Liver (tissue), 9 donors: ENCODE measurements around the gene RNF31. TPM values are rescaled to one million over a fixed set of nuclear protein-coding genes. Genes with fewer than 3 reads are reported as not detected.

ENCODE experiments used
- DNase-seq: peaks from one replicate; pipeline ENCODE4 v3.0.0-alpha.2; 2017; ENCODE audit warnings: low spot score
- H3K27ac ChIP-seq, 2 donors: one replicate each; pipeline ENCODE4 v1.7.0; 2013; ENCODE audit warnings: inconsistent platforms in 2 of 2, low read length in 2 of 2, control low read depth in 1 of 2, low read depth in 1 of 2, mild to moderate bottlenecking in 1 of 2
- H3K27me3 ChIP-seq, 4 donors: one replicate each; pipeline versions ENCODE4 v1.6.1 to v1.7.0; 2013; ENCODE audit warnings: low read length in 3 of 4, inconsistent platforms in 1 of 4, mild to moderate bottlenecking in 1 of 4, moderate library complexity in 1 of 4; ENCODE audit not compliant: control insufficient read depth in 4 of 4, insufficient read depth in 4 of 4
- H3K36me3 ChIP-seq, 4 donors: one replicate each; pipeline versions ENCODE4 v1.6.1 to v1.7.0; 2013; ENCODE audit warnings: low read length in 3 of 4, mild to moderate bottlenecking in 3 of 4, low read depth in 1 of 4, moderate library complexity in 1 of 4; ENCODE audit not compliant: control insufficient read depth in 4 of 4, insufficient read depth in 3 of 4
- H3K4me1 ChIP-seq, 4 donors: one replicate each; pipeline versions ENCODE4 v1.6.1 to v1.7.0; 2013; ENCODE audit warnings: low read length in 3 of 4, mild to moderate bottlenecking in 3 of 4, moderate library complexity in 1 of 4; ENCODE audit not compliant: control insufficient read depth in 4 of 4, insufficient read depth in 4 of 4
- H3K4me3 ChIP-seq, 3 donors: one replicate each; pipeline versions ENCODE4 v1.6.1 to v1.7.0; 2013; ENCODE audit warnings: low read length in 3 of 3, control low read depth in 1 of 3, low read depth in 1 of 3, mild to moderate bottlenecking in 1 of 3
- H3K9ac ChIP-seq, 2 donors: one replicate each; pipeline ENCODE4 v1.7.0; 2013; ENCODE audit warnings: low read length in 2 of 2, mild to moderate bottlenecking in 2 of 2, moderate library complexity in 2 of 2, control low read depth in 1 of 2, low read depth in 1 of 2
- H3K9me3 ChIP-seq, 4 donors: one replicate each; pipeline versions ENCODE4 v1.6.1 to v1.7.0; 2013; ENCODE audit warnings: low read length in 3 of 4; ENCODE audit not compliant: control insufficient read depth in 4 of 4
- EGR1 ChIP-seq, 2 donors: IDR thresholded peaks; 2 replicates each; pipeline ENCODE4 v1.6.1; 2016 to 2018; ENCODE audit warnings: antibody characterized with exemption in 2 of 2, low read depth in 2 of 2
- FOXA1 ChIP-seq: IDR thresholded peaks from 2 replicates; pipeline ENCODE4 v1.6.1; 2016; ENCODE audit warnings: antibody characterized with exemption
- FOXA2 ChIP-seq: IDR thresholded peaks from 2 replicates; pipeline ENCODE4 v1.6.1; 2016; ENCODE audit warnings: antibody characterized with exemption
- GABPA ChIP-seq, 2 donors: IDR thresholded peaks in 1 of 2; conservative IDR thresholded peaks in 1 of 2; 2 replicates each; pipeline ENCODE4 v1.6.1; 2016; ENCODE audit warnings: antibody characterized with exemption in 2 of 2, mild to moderate bottlenecking in 1 of 2, moderate library complexity in 1 of 2
- HNF4A ChIP-seq, 2 donors: conservative IDR thresholded peaks; 2 replicates each; pipeline ENCODE4 v1.6.1; 2016; ENCODE audit warnings: antibody characterized with exemption in 2 of 2, mild to moderate bottlenecking in 2 of 2
- HNF4G ChIP-seq: IDR thresholded peaks from 2 replicates; pipeline ENCODE4 v1.6.1; 2016; ENCODE audit warnings: antibody characterized with exemption
- JUND ChIP-seq, 2 donors: IDR thresholded peaks; 2 replicates each; pipeline ENCODE4 v1.6.1; 2016; ENCODE audit warnings: antibody characterized with exemption in 2 of 2
- NR2F2 ChIP-seq: IDR thresholded peaks from 2 replicates; pipeline ENCODE4 v1.6.1; 2016; ENCODE audit warnings: antibody characterized with exemption
- RAD21 ChIP-seq, 2 donors: IDR thresholded peaks; 2 replicates each; pipeline ENCODE4 v1.6.1; 2016; ENCODE audit warnings: antibody characterized with exemption in 2 of 2, mild to moderate bottlenecking in 2 of 2
- RXRA ChIP-seq, 2 donors: IDR thresholded peaks; 2 replicates each; pipeline ENCODE4 v1.6.1; 2017 to 2018; ENCODE audit warnings: antibody characterized with exemption in 2 of 2, mild to moderate bottlenecking in 1 of 2
- SP1 ChIP-seq: IDR thresholded peaks from 2 replicates; pipeline ENCODE4 v1.6.1; 2018; ENCODE audit warnings: antibody characterized with exemption, mild to moderate bottlenecking
- TAF1 ChIP-seq: conservative IDR thresholded peaks from 2 replicates; pipeline ENCODE4 v1.6.1; 2016; ENCODE audit warnings: antibody characterized with exemption, mild to moderate bottlenecking
- YY1 ChIP-seq: IDR thresholded peaks from 2 replicates; pipeline ENCODE4 v1.6.1; 2016; ENCODE audit warnings: antibody characterized with exemption, mild to moderate bottlenecking
- WGBS: extraction: QIAGEN DNeasy Blood & Tissue Kit; methylation state at CpG from one replicate; pipeline ENCODE4 v1.1.7; 2013; 5-methylcytosine and 5-hydroxymethylcytosine counted together
- polyA plus RNA-seq, 2 donors: library from polyadenylated mRNA; stranded (reverse) in 1 of 2; unstranded in 1 of 2; fragments of 200-250 nt in 1 of 2; fragments of >200 nt in 1 of 2; fragmentation: Nextera tagmentation in 1 of 2; extraction: Ambion mirVana in 1 of 2; gene quantifications; one replicate each; pipeline versions ENCODE4 v1.2.1 to v1.2.3, GENCODE V29; 2013 to 2015
- total RNA-seq, 2 donors: library from RNA; depleted of rRNA; stranded (reverse); fragments of >200 nt; gene quantifications; one replicate each; pipeline ENCODE4 v1.2.3, GENCODE V29; 2014
- TF ChIP-seq, protein P1 (sequence below): IDR thresholded peaks from 2 replicates; pipeline ENCODE4 v1.6.1; 2016; ENCODE audit warnings: antibody characterized with exemption
- TF ChIP-seq, protein P2 (sequence below): fragments of 150-350 bp; IDR thresholded peaks from 2 replicates; pipeline ENCODE4 v1.5.1; 2017; ENCODE audit warnings: improper control_type of control experiment, low read depth, low read length; ENCODE audit not compliant: missing input control
- TF ChIP-seq, protein P3 (sequence below): IDR thresholded peaks from 2 replicates; pipeline ENCODE4 v1.6.1; 2016; ENCODE audit warnings: antibody characterized with exemption, mild to moderate bottlenecking
- TF ChIP-seq, protein P4 (sequence below): IDR thresholded peaks from 2 replicates; pipeline ENCODE4 v1.6.1; 2016; ENCODE audit warnings: antibody characterized with exemption
- TF ChIP-seq, protein P5 (sequence below): IDR thresholded peaks from 2 replicates; pipeline ENCODE4 v1.6.1; 2016; ENCODE audit warnings: antibody characterized with exemption
- donor health status: healthy.
- donor health status: healthy.
- donor health status: healthy.
- donor health status: healthy.
- donor health status: healthy.

The RNF31 gene
- total and polyA plus RNA-seq, 4 donors, result 16.3 to 36.0 (median 20.9) TPM

DNA sequence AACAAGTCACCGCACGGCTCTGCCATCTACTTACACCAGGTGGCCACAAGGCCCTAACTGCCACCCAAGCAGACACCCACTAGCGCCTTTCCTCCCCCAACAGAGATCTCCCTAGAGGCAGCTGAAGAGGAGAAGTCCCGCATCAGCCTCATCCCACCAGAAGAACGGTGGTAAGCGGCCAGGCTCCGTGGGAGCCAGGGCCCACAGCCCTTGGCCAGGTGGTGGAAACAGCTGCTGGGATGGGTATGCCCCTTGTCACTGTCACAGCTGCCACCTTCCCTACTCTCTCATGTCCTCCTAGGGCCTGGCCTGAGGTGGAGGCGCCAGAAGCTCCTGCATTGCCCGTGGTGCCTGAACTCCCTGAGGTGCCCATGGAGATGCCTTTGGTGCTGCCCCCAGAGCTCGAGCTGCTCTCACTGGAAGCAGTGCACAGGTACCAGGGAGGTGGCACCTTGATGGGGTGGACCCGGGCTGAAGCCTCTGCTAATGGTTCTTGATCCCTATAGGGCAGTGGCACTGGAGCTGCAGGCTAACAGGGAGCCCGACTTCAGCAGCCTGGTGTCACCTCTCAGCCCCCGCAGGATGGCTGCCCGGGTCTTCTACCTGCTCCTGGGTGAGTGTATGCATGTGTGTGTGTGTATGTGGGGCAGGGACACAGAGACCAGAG lies 32.1 kb downstream of the RNF31 start:
- 89% methylated on average over 14 of the region's 14 CpGs for WGBS
- no peaks in the 10 kb centered on the region for H3K27me3 ChIP-seq
- H3K27ac ChIP-seq, result peak overlapping the region; percentile 61 to 72
- H3K36me3 ChIP-seq, result peaks cover 18 to 70% (median 25%) of the 10 kb centered on the region in 4 donors
- no peak for DNase-seq
- no peaks in the 10 kb centered on the region for H3K9me3 ChIP-seq
- H3K4me1 ChIP-seq, result peaks cover 0 to 22% (median 14%) of the 10 kb centered on the region in 4 donors
- no peak overlapping the region for H3K4me3 ChIP-seq
- no peak overlapping the region for H3K9ac ChIP-seq
- TF ChIP-seq EGR1 (IDR thresholded peaks at IDR 0.05; ENCODE audit: low read depth in 2 of 2), result no peak
- no peak for TF ChIP-seq NR2F2
- TF ChIP-seq RAD21 (IDR thresholded peaks at IDR 0.05), result no peak
- TF ChIP-seq RXRA (IDR thresholded peaks at IDR 0.05), result no peak
- TF ChIP-seq JUND (IDR thresholded peaks at IDR 0.05), result no peak
- TF ChIP-seq, protein P1, sequence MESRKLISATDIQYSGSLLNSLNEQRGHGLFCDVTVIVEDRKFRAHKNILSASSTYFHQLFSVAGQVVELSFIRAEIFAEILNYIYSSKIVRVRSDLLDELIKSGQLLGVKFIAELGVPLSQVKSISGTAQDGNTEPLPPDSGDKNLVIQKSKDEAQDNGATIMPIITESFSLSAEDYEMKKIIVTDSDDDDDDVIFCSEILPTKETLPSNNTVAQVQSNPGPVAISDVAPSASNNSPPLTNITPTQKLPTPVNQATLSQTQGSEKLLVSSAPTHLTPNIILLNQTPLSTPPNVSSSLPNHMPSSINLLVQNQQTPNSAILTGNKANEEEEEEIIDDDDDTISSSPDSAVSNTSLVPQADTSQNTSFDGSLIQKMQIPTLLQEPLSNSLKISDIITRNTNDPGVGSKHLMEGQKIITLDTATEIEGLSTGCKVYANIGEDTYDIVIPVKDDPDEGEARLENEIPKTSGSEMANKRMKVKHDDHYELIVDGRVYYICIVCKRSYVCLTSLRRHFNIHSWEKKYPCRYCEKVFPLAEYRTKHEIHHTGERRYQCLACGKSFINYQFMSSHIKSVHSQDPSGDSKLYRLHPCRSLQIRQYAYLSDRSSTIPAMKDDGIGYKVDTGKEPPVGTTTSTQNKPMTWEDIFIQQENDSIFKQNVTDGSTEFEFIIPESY, result no peak

DNA sequence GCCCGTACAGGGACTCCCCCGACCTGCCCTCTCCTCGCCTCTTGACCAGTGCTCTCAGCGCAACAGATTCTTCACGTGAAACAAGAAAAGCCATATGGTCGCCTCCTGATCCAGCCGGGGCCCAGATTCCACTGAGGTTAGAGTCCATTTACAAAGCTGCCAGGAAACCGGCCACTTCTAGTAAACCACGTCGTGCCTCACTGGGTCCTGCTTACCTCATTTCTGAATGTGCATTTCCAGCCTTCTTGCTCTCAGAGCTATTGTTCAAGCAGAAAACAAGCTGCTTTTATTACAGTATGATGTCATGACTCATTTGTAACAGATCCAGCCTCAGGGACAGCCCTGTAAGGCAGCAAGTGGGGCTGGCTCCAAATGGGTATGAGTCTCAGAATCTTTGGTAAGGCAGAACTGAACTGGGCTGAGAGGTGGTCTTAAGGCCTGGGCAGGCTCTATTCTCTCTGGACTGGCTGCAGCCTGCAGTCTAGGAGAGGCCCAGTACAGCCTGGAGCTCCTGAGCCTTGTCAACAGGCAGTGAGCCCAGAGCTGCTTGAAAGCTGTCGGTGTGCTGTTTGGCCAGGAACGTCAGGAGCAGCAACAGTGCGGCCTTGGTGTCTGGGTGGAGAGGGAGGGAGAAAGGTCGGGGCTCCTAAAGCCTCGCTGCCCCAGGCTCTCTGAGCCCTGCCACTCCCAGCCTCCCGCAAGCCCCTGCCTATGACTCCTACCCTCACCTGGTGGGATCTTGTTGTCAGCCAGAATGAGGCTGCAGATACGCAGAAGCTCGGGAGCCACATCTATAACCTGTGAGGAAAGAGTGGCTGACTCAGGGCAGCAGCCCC lies 32.9 kb downstream of the RNF31 start:
- no peak overlapping the region for H3K4me3 ChIP-seq
- peak overlapping the region; percentile 20 to 38 for H3K9ac ChIP-seq
- H3K36me3 ChIP-seq, result peaks cover 18 to 77% (median 28%) of the 10 kb centered on the region in 4 donors
- no peak for DNase-seq
- H3K4me1 ChIP-seq, result peaks cover 0 to 22% (median 14%) of the 10 kb centered on the region in 4 donors
- TF ChIP-seq JUND (IDR thresholded peaks at IDR 0.05), result peak in 1 of 2 donors; percentile 62
- TF ChIP-seq GABPA (IDR thresholded peaks at IDR 0.05 in 1 of 2, conservative IDR thresholded peaks at IDR 0.05 in 1 of 2), result peak in 1 of 2 donors; percentile 52
- TF ChIP-seq, protein P1, result no peak
- peak; percentile 33 to 88 for TF ChIP-seq RXRA (IDR thresholded peaks at IDR 0.05)
- no peak for TF ChIP-seq TAF1
- no peak for TF ChIP-seq RAD21 (IDR thresholded peaks at IDR 0.05)
- TF ChIP-seq, protein P2, sequence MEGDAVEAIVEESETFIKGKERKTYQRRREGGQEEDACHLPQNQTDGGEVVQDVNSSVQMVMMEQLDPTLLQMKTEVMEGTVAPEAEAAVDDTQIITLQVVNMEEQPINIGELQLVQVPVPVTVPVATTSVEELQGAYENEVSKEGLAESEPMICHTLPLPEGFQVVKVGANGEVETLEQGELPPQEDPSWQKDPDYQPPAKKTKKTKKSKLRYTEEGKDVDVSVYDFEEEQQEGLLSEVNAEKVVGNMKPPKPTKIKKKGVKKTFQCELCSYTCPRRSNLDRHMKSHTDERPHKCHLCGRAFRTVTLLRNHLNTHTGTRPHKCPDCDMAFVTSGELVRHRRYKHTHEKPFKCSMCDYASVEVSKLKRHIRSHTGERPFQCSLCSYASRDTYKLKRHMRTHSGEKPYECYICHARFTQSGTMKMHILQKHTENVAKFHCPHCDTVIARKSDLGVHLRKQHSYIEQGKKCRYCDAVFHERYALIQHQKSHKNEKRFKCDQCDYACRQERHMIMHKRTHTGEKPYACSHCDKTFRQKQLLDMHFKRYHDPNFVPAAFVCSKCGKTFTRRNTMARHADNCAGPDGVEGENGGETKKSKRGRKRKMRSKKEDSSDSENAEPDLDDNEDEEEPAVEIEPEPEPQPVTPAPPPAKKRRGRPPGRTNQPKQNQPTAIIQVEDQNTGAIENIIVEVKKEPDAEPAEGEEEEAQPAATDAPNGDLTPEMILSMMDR, result no peak
- peak; percentile 39 for TF ChIP-seq HNF4G
- no peak for TF ChIP-seq NR2F2
- no peak for TF ChIP-seq FOXA2
- TF ChIP-seq, protein P3, sequence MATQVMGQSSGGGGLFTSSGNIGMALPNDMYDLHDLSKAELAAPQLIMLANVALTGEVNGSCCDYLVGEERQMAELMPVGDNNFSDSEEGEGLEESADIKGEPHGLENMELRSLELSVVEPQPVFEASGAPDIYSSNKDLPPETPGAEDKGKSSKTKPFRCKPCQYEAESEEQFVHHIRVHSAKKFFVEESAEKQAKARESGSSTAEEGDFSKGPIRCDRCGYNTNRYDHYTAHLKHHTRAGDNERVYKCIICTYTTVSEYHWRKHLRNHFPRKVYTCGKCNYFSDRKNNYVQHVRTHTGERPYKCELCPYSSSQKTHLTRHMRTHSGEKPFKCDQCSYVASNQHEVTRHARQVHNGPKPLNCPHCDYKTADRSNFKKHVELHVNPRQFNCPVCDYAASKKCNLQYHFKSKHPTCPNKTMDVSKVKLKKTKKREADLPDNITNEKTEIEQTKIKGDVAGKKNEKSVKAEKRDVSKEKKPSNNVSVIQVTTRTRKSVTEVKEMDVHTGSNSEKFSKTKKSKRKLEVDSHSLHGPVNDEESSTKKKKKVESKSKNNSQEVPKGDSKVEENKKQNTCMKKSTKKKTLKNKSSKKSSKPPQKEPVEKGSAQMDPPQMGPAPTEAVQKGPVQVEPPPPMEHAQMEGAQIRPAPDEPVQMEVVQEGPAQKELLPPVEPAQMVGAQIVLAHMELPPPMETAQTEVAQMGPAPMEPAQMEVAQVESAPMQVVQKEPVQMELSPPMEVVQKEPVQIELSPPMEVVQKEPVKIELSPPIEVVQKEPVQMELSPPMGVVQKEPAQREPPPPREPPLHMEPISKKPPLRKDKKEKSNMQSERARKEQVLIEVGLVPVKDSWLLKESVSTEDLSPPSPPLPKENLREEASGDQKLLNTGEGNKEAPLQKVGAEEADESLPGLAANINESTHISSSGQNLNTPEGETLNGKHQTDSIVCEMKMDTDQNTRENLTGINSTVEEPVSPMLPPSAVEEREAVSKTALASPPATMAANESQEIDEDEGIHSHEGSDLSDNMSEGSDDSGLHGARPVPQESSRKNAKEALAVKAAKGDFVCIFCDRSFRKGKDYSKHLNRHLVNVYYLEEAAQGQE, result peak; percentile 37
- TF ChIP-seq, protein P4, sequence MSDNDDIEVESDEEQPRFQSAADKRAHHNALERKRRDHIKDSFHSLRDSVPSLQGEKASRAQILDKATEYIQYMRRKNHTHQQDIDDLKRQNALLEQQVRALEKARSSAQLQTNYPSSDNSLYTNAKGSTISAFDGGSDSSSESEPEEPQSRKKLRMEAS, result no peak
- TF ChIP-seq SP1, result peak; percentile 83
- TF ChIP-seq, protein P5, sequence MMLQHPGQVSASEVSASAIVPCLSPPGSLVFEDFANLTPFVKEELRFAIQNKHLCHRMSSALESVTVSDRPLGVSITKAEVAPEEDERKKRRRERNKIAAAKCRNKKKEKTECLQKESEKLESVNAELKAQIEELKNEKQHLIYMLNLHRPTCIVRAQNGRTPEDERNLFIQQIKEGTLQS, result no peak
- TF ChIP-seq YY1, result no peak
- TF ChIP-seq FOXA1, result no peak
- peak; percentile 81 to 91 for TF ChIP-seq HNF4A (conservative IDR thresholded peaks at IDR 0.05)
- TF ChIP-seq EGR1 (IDR thresholded peaks at IDR 0.05; ENCODE audit: low read depth in 2 of 2), result peak in 1 of 2 donors; percentile 42
- H3K27ac ChIP-seq, result peak overlapping the region; percentile 74 to 83
- 49% methylated on average over 18 of the region's 18 CpGs for WGBS
- no peaks in the 10 kb centered on the region for H3K9me3 ChIP-seq
- no peaks in the 10 kb centered on the region for H3K27me3 ChIP-seq
